Activated T-cell treated with anti-CD3 and anti-CD28 coated beads, Interleukin-2, amount 50 U/mL, for 24 hours (primary cell): Measurements from ENCODE around the gene GRAP.
A peak's percentile ranks its signal among the peaks of the same experiment; 100 is the strongest.

ENCODE experiments used
- DNase-seq: peaks from one replicate; pipeline ENCODE4 v3.0.0-alpha.2; 2020
- H3K27ac Mint-ChIP-seq: 2 replicates; pipeline ENCODE4 v1.8.0; 2020; ENCODE audit warnings: mild to moderate bottlenecking, mixed read lengths
- H3K27me3 Mint-ChIP-seq: 2 replicates; pipeline ENCODE4 v1.8.0; 2020; ENCODE audit warnings: mixed read lengths
- H3K36me3 Mint-ChIP-seq: 2 replicates; pipeline ENCODE4 v1.8.0; 2020; ENCODE audit warnings: low read depth, mixed read lengths
- H3K4me1 Mint-ChIP-seq: 2 replicates; pipeline ENCODE4 v1.8.0; 2020; ENCODE audit warnings: low read depth, mixed read lengths
- H3K4me3 Mint-ChIP-seq: 2 replicates; pipeline ENCODE4 v1.8.0; 2020; ENCODE audit warnings: mild to moderate bottlenecking, moderate library complexity, mixed read lengths
- H3K9me3 Mint-ChIP-seq: 2 replicates; pipeline ENCODE4 v1.8.0; 2020; ENCODE audit warnings: mixed read lengths

Gene GRAP

DNA sequence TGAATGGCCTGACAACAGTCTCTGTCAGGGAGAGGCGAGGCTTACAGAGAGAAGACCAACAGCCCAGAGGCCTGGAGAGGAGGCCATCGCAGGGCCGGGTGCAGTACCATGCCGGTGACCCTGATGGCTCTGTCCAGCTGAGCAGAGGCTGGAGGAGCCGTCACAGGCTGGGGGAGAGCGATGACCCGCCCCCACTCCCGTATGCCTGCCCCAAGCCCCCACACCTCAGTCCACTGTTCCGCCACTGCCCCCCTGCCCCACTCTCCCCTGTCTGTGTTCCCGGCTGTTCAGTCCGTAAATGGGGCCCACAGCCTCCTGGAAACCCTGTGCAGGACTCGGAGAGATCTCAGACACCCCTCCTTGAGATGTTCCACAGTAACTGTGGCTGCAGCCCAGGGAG lies 29.4 kb downstream of the GRAP start:
- H3K36me3 Mint-ChIP-seq: peaks cover 15% of the 10 kb centered on the region

DNA sequence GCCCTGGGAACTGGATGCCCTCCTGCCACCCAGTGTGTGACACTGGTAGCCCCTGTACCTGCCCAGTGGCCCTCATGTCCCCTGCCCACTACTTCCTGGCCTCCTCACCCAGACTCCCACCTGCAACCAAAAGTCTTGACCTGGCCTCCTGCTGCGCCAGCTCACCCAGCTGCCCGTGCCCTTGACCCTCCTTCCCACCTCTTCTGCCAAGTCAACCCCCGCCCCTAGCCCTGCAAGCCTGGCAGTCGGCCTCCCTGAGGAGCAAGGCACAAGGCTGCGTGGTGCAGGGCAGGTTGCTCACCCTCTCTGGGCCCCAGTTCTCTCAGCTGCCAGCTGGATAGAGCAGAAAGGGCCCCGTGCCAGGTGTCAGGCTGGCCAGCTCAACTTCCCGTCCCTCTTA lies 29.9 kb downstream of the GRAP start:
- H3K4me1 Mint-ChIP-seq: peaks cover 2% of the 10 kb centered on the region
- no peak for DNase-seq
- H3K27me3 Mint-ChIP-seq: no peaks in the 10 kb centered on the region
- H3K4me3 Mint-ChIP-seq: no peak overlapping the region
- H3K9me3 Mint-ChIP-seq: no peaks in the 10 kb centered on the region
- H3K36me3 Mint-ChIP-seq: peaks cover 13% of the 10 kb centered on the region
- H3K27ac Mint-ChIP-seq: peak overlapping the region; percentile 4

More for the DNA sequence above, 29.4 kb downstream of the GRAP start:
- Mint-ChIP-seq H3K27ac (no peak overlapping the region), H3K27me3 (no peaks in the 10 kb centered on the region), H3K4me1 (peaks cover 2% of the 10 kb centered on the region), H3K9me3 (no peaks in the 10 kb centered on the region), H3K4me3 (no peak overlapping the region)
- no peak for DNase-seq

- no peak overlapping the region for H3K27ac Mint-ChIP-seq
- H3K36me3 Mint-ChIP-seq: peaks cover 10% of the 10 kb centered on the region
- H3K9me3 Mint-ChIP-seq: no peaks in the 10 kb centered on the region
- H3K27me3 Mint-ChIP-seq: no peaks in the 10 kb centered on the region
- no peak for DNase-seq
- peaks cover 2% of the 10 kb centered on the region for H3K4me1 Mint-ChIP-seq
- no peak overlapping the region for H3K4me3 Mint-ChIP-seq
These were observed 30.5 kb downstream of the GRAP start for GRCh38 chr17:19016297-19016696.

DNA sequence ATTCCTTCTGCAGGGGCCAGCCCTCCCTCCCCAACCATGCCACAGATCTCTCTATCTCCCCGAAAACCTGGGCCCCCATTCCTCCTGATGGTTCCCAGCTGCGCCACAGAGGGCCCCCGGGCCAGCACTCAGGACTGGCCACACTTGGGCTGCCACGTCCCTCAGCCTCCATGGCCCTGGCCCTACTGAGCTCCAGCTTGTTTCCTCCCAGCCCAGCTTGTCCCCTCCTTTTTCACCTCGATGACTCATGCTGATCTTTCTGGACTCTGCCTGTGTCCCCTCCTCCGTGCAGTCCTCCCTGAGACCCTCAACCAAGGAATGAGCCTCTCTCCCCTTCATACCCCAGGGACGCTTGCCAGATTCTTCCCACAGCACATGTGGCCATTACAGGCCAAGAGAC lies 31.3 kb downstream of the GRAP start:
- H3K27ac Mint-ChIP-seq: peak overlapping the region; percentile 28
- no peak overlapping the region for H3K4me3 Mint-ChIP-seq
- no peaks in the 10 kb centered on the region for H3K27me3 Mint-ChIP-seq
- H3K9me3 Mint-ChIP-seq: no peaks in the 10 kb centered on the region
- no peak for DNase-seq
- peaks cover 2% of the 10 kb centered on the region for H3K4me1 Mint-ChIP-seq
- peaks cover 3% of the 10 kb centered on the region for H3K36me3 Mint-ChIP-seq

- Mint-ChIP-seq H3K9me3 (no peaks in the 10 kb centered on the region), H3K27me3 (no peaks in the 10 kb centered on the region), H3K4me3 (no peak overlapping the region), H3K36me3 (no peaks in the 10 kb centered on the region), H3K27ac (no peak overlapping the region), H3K4me1 (no peaks in the 10 kb centered on the region)
- DNase-seq: no peak
These were observed 32.0 kb downstream of the GRAP start for GRCh38 chr17:19014628-19015215.

DNA sequence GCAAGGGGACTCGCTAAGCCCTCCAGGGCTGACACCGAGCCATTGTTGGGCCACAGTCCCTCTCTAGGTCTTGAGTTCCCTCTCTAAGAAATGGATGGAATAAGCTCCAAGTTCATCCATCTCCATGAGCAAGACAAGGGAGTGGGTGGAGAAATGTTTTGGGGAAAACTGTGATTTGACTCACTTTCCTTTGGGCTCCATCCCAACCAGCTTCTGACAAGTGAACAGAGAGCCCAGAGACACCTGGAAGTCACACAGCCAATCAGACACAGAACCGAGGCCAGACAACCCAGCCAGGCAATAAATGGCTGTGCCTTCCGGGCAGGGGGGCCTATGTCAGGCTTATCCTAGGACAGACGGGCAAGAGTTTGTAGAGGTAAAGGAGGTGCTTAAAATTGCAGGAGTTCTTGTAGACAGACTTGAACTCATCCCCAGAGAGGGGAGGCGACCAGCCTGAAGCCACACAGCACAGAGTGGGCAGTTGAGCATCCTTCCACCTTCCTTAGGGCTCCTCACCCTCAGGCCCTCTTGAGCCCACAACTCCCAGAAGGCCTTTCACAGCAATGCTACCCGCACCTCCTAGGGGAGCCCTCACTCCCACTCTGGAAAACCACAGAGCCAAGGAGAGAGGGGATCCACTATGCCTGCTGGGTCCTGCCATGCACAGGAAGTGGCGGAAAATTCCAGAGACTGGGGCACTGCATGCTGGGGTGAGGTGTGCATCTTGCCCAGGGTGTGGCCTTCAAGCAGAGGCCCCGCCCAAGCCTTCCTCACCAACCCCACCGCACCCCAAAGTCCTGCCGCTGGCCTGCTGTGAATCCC lies 32.7 kb downstream of the GRAP start:
- Mint-ChIP-seq H3K27me3 (no peaks in the 10 kb centered on the region), H3K36me3 (no peaks in the 10 kb centered on the region), H3K4me1 (no peaks in the 10 kb centered on the region), H3K4me3 (no peak overlapping the region), H3K27ac (no peak overlapping the region), H3K9me3 (no peaks in the 10 kb centered on the region)
- DNase-seq: no peak

DNA sequence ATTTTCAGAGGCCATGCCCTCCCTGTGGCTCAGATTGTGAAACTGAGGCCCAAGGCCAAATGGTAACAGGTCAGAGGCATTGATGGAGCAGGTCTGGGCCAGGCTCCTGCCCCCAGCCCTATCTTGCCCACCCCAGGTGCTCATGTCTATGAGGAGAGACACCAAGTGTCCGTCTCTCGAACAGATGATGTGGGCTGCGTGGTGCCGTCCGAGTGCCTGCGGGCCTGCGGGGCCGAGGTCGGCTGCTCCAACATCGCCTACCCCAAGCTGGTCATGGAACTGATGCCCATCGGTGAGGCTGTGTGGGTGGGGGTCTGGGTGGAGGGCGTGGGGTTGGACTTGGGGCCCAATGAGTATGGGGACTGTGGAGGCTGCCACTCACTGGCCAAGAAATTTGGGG lies 33.5 kb downstream of the GRAP start:
- H3K9me3 Mint-ChIP-seq: no peaks in the 10 kb centered on the region
- no peaks in the 10 kb centered on the region for H3K4me1 Mint-ChIP-seq
- no peak overlapping the region for H3K27ac Mint-ChIP-seq
- DNase-seq: no peak
- H3K4me3 Mint-ChIP-seq: no peak overlapping the region
- no peaks in the 10 kb centered on the region for H3K27me3 Mint-ChIP-seq
- H3K36me3 Mint-ChIP-seq: no peaks in the 10 kb centered on the region

- no peaks in the 10 kb centered on the region for H3K4me1 Mint-ChIP-seq
These were observed 34.3 kb downstream of the GRAP start for GRCh38 chr17:19012171-19013080.

DNA sequence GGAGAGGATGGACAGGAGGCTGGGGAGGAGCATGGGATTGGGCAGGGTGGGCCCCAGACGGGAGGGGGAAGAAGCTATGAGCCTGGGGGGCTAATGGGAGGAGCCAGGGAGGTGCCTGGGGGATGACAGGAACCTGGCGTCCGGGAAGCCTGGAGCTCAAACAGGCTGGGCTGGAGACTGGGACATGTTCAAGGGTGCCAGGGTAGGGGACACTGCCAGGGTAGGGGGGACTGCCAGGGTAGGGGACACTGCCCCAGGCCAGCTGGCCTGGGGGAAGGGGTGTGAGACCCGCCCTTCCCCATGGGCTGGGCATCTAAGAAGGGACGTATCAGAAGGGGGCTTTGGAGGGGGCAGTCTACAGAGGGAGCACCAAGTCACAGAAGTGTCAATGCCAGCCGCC lies 35.2 kb downstream of the GRAP start:
- H3K27ac Mint-ChIP-seq: no peak overlapping the region
- no peaks in the 10 kb centered on the region for H3K36me3 Mint-ChIP-seq
- H3K9me3 Mint-ChIP-seq: no peaks in the 10 kb centered on the region
- H3K4me3 Mint-ChIP-seq: no peak overlapping the region
- no peaks in the 10 kb centered on the region for H3K27me3 Mint-ChIP-seq
- no peaks in the 10 kb centered on the region for H3K4me1 Mint-ChIP-seq
- no peak for DNase-seq

More at GRCh38 chr17:19012171-19013080, 34.3 kb downstream of the GRAP start:
- H3K4me3 Mint-ChIP-seq: no peak overlapping the region
- no peak for DNase-seq
- H3K9me3 Mint-ChIP-seq: no peaks in the 10 kb centered on the region
- no peaks in the 10 kb centered on the region for H3K27me3 Mint-ChIP-seq
- H3K36me3 Mint-ChIP-seq: no peaks in the 10 kb centered on the region
- no peak overlapping the region for H3K27ac Mint-ChIP-seq

- Mint-ChIP-seq H3K9me3 (no peaks in the 10 kb centered on the region), H3K4me1 (peaks cover under 1% of the 10 kb centered on the region), H3K27ac (no peak overlapping the region), H3K36me3 (no peaks in the 10 kb centered on the region), H3K4me3 (no peak overlapping the region), H3K27me3 (no peaks in the 10 kb centered on the region)
- no peak for DNase-seq
These were observed 35.8 kb downstream of the GRAP start for GRCh38 chr17:19010729-19011505.

GRCh38 chr17:19009970-19010369 lies 36.8 kb downstream of the GRAP start:
- no peaks in the 10 kb centered on the region for H3K27me3 Mint-ChIP-seq
- no peaks in the 10 kb centered on the region for H3K36me3 Mint-ChIP-seq
- DNase-seq: no peak
- peaks cover 4% of the 10 kb centered on the region for H3K4me1 Mint-ChIP-seq
- no peak overlapping the region for H3K4me3 Mint-ChIP-seq
- H3K27ac Mint-ChIP-seq: no peak overlapping the region
- no peaks in the 10 kb centered on the region for H3K9me3 Mint-ChIP-seq

DNA sequence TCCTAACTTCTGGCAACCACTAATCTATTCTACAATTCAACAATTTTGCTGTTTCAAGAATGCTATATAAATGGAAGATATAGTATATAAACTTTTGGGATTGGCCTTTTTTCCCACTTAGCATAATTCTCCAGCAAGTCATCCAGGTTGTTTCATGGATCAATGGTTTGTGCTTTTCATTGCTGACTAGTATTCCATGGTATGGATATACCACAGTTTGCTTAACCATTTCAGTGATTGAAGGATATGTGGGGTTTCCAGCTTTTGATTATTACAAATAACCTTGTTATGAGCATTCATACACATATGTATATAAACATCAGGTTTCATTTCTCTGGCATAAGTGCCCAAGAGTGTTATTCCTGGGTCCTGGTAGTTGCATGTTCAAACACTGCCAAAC lies 40.1 kb downstream of the GRAP start:
- no peak for DNase-seq
- Mint-ChIP-seq H3K36me3 (peaks cover 20% of the 10 kb centered on the region), H3K9me3 (no peaks in the 10 kb centered on the region), H3K27me3 (no peaks in the 10 kb centered on the region), H3K27ac (no peak overlapping the region), H3K4me3 (no peak overlapping the region), H3K4me1 (peaks cover 25% of the 10 kb centered on the region)

- H3K4me3 Mint-ChIP-seq: peak overlapping the region; percentile 27
- H3K9me3 Mint-ChIP-seq: no peaks in the 10 kb centered on the region
- no peak for DNase-seq
- peaks cover 27% of the 10 kb centered on the region for H3K36me3 Mint-ChIP-seq
- peaks cover 33% of the 10 kb centered on the region for H3K4me1 Mint-ChIP-seq
- H3K27ac Mint-ChIP-seq: peak overlapping the region; percentile 73
- H3K27me3 Mint-ChIP-seq: no peaks in the 10 kb centered on the region
These were observed 40.8 kb downstream of the GRAP start for GRCh38 chr17:19005789-19006430.
